NCI-H345 (cell line): ENCODE results near the gene FGR.

Experiments
- DNase-seq: peaks from one replicate; lab custom pipeline; 2025; lab: John Stamatoyannopoulos, UW

Gene FGR

DNA sequence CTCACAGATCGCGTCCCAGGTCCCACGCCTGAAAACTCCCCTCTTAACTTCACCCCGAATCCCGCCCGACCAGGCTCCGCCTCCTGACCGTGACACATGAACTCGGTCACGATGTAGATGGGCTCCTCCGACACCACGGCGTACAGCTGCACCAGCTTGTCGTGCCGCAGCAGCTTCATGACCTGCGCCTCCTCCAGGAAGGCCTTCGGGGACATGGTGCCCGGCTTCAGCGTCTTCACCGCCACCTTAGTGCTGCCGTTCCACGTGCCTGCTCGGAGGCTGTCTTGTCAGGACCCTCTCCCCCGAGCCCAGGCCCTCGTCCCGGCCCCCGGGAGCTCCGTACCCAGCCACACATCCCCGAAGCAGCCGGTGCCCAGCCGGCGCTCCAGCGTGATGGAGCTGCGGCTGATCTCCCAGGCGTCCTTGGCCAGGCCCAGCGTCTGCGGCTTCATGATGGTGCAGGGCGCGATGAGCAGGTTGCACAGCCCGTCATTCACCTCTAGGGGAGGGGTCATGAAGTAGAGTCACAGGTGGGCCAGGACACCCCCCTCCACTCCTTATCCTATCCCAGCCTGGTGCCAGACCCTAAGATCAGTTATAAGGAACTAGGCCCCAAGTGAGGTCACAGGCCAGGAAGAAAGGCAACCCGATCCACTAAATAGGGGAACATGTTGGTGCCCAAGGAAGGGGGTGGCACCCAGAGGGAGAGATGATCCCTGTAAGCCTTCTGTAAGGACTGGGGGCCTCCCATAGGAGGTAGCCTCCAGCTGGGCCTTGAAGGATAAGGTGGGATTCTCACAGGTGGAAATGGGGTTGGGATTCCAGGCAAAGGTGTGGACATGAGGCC is 19.4 kb downstream of the FGR start:
- no peak for DNase-seq

DNA sequence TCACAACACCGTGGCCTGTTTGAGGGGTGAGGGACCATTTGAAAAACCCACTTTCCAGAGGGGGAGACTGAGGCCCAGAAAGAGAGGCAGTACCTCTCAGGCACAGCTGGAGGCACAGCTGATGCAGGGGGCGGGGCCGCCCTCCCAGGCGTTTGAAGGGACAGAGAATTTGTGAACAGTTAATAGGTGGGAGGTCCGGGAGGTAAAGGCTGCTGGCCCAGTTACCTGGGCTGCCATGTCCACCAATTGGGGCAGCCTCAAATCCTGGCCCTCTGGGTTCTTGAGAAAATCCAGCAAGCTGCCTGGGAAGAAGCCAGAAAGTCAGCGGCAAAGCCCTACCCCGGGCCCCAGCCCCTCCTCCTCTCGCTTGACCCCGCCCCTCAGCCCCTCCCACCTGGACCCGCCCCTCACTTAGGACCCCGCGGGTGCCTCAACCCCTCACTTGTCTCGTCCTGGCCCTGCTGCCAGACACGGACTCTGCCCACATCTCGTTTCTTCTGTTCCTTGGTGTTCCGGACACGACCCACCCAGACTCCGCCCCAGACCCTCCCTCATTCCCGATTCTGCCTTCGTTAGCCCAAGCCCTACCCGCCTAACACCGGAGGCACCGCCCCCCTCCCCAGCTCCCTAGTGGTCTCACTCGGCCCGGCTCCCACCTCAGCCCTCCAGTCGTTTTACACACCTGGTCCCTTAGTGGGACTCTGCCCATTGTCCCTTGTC is 20.2 kb downstream of the FGR start:
- DNase-seq, result no peak

DNA sequence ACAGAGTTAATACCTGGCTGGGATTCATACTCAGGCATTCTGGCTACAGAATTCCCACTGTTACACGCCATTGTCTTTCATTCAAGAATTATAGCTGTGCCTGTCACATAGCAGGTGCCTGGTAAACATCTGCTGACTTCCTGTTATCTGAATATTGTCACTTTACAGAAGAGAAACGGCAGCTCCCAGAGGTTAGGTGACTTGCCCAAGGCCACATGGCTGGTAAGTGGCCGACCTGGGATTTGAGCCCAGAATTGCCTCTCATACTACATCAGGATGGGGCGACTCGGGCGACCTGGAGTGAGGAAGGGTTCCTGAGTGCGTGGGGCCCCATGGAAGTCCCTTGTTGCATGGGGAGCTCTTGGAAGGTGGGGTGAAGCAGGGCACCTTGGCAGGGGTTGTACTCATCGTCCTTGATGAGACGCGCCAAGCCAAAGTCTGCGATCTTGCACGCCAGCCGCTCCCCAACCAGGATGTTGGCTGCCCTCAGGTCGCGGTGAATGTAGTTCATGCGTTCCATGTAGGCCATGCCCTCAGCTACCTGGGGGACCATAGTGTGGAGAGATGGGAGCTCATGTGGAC is 20.9 kb downstream of the FGR start:
- no peak for DNase-seq

DNA sequence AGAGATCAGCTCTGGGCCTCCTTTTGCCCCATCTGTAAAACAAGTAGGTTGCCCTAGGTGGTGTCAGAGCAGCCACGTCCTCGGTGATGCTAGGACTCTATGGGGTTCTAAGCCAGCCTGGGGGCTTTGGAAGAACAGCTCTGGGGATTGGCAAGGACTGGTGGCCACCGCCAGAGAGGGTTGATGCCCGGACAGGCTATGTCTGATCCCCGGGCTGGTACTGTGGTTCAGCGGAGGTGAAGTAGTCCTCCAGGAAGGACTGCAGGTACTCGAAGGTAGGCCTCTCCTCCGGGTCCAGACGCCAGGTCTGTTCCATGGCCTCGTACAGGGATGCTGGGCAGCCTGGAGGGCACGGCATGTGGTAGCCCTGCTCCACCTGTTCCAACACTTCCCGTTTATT is 22.3 kb downstream of the FGR start:
- no peak for DNase-seq

DNA sequence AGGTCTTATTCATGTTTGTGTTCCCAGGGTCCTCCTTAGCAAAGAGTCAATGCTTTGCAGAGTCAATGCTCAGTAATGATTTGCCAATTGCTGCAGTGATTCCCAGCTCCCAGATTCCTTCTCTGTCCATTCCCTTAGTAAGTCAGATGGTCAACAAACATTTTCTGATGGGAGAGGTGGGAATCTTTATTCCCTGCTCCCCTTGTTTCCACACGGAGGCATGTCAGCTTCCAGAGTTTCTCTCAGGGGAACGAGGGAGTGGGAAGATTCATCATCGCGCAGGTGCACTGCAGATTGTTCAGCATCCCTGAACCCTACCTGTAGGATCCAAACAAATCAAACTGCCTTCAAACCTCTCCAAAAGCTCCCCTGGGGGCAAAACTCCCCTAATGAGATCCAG is 23.5 kb downstream of the FGR start:
- DNase-seq, result no peak

DNA sequence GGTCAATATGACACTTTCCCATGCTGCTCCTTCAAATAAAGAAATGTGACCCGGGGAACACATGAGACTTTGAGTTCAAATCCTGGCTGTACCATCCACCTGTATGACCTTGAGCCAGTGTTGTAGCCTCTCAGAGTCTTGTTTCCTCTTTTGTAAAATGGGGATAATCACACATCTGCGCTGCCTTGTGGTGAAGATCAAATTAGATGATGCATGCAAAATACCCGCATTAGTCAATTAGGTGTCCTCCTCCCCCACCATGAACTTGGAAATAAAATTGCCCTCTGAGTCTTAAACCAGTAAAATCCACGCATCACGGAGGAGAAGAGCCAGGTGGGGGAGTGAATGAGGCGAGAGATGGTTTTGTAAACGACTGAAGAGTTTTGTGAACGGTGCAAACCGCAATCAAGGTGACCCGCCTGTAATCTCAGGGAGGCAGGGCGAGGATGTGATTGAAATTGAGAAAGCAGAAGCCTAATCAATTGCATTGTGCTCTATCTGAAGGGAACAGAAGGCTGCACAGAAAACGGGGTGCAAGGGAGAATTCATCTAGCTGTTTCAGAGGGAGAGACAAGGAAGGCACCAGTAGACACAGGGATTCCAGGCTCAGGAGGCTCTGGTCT is 25.3 kb downstream of the FGR start:
- DNase-seq, result no peak

DNA sequence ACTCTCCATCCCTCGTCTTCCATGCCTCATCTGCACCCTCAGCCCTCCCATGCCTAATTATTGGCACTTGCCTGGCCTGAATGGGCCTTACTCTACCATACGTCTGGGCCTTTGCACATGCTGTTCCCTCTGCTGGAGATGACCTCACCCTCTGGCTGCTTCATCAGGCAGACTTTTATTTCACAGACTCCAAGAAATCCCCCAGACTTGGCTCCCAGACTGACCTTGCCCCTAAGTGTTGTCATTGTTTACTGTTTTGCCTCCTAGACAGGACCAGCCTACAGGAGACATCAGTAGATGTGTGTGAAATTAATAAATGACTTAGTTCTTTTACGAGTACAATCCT is 25.8 kb downstream of the FGR start:
- no peak for DNase-seq

DNA sequence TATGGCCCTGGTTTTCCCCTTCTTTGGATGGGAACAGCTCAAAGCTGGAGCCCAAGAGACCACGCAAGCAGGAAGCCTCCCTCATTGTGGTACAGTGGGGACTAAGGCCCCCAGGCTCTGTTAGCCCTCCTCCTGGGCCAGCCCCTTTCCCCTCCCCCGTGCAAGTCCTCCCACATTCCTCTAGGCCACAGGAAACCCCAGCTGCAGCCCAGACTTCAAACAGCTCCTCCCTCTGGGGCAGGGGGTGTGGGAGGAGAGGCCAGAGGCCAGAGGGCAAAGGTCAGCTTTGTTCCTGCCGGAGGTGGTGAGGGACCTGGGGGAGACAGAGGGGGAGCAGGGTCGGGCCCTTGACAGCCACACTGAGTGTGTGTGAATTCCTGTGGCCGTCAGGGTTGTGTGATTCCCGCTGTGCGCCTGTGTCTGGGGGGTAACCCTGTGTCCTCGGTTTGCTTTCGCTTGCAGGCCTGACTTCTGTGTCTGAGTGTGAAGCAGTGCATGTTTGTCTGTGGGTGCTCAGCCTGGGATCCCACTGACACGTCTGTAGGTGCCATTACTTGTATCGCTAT is 27.7 kb downstream of the FGR start:
- DNase-seq, result no peak

DNA sequence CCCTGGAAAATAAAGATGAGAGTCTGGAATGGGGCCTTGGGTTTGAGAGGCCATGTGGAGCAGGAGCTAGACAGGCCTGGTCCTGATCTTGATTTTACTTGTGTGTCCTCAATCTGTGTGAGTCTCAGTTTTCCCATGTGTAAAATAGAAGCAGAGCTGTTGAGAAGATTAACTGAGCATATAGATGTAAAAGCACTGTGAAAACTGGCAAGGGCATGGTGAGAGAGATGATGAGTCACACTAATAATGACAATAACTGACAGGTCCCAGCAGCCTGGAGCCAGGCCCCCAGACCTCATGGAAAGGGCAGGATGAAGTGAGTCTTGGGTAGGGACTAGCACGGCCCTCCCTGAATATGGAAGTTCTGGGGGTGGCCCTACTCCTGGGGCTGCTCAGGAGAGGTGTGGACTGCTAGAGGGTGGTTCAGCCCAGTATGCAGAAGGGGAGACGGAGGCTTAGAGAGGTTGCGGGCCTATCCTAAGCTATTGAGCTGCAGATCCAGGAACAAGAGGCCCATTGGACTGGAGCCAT is 28.2 kb downstream of the FGR start:
- DNase-seq, result no peak

DNA sequence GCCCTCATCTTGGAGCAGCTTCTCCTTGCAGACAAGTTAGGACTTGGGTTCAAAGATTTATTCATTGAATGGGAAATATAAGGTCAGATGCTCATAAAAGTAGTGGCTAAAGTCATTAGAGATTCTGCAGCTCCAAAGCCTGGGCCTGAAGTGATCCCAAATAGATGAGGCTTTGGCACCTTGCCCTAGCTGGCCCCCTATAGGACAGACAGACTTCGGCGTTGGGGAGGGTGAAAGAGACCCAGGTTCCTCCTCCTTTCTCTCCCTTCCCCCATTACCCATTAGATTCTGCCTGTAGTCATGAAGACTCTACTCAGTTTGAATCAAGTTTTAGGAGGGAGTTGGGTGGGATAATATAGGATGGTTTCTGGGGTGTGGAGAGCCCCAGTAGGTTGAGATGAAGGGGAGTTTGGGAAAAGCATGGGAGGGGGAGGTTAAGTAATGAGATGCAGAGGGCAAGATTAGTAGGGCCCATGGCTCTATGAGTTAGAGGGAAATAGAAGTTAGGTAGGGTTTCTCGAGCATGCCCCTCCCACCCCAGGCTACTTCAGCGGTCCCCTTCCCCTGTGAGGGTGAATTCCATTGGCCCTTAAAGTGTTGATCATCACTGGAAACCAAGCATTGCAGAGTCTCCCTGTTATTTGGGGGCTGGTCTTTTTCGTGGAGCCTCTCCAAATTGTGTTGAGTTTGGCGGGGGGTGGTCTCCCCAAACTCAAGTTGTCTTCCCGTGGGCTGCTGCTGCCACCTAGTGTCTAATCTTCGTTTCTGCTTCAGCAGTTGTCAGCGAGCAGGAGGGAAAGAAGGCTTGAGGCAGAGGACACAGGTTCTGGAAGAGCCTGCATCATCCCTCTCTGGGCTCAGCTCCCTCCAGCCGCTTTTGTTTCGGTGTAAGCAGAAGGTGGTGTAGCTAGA is 28.9 kb downstream of the FGR start:
- peak; percentile 59 for DNase-seq

DNA sequence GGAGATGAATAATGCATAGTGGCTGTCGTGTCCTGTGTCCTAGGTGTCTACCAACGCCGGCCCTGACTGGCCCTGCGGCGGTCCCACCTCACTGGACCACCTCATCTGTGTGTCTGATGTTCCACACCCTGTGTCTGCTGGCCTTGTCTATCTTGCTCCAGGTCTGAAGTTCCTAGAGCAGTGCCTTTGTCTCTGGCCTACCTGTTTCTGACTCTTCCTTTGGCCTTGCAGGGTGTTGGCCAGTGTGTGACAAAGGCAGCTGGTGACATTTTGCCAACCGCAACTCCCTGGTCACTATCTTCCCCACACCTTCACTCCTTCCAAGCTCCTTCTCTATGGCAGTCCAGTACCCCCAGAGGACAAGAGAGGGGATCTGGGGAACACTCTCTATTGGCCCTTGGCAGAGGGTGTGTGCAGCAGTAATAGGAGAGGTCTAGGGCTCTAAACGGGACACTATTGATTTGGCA is 29.7 kb downstream of the FGR start:
- no peak for DNase-seq

DNA sequence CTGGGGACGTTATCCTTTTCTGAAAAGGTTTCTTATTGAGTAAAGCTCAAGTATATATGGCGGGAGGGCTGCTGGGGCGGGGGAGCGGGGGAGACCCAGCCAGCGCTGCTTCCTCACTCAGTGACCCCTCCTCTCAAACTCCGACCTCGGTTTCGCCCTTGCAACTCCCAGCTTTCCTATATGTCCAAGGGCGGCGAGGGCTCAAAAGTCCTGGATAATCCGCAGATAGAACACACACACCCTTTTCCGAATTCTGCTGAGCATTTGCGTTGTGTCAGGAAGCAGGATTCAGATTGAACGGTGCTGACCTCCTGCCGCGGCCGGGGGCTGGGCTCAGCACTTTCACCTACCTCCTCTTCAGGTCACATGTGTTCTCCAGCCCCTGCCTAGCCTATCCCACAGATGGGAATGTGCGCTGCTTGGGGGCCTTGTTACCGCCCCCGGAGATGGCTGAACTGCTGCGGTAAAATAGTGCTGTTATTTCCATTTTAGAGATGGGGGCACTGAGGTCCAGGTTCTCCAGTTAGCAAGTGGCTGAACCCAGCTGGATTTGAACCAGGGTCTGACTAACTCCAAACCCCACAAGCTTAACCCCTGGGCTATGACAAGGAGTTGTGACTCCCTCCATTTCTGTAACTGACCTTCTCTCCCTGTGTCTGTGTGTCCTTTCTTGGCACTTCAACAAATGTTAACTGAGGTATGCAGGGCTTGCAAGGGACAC is 30.2 kb downstream of the FGR start:
- DNase-seq, result no peak

DNA sequence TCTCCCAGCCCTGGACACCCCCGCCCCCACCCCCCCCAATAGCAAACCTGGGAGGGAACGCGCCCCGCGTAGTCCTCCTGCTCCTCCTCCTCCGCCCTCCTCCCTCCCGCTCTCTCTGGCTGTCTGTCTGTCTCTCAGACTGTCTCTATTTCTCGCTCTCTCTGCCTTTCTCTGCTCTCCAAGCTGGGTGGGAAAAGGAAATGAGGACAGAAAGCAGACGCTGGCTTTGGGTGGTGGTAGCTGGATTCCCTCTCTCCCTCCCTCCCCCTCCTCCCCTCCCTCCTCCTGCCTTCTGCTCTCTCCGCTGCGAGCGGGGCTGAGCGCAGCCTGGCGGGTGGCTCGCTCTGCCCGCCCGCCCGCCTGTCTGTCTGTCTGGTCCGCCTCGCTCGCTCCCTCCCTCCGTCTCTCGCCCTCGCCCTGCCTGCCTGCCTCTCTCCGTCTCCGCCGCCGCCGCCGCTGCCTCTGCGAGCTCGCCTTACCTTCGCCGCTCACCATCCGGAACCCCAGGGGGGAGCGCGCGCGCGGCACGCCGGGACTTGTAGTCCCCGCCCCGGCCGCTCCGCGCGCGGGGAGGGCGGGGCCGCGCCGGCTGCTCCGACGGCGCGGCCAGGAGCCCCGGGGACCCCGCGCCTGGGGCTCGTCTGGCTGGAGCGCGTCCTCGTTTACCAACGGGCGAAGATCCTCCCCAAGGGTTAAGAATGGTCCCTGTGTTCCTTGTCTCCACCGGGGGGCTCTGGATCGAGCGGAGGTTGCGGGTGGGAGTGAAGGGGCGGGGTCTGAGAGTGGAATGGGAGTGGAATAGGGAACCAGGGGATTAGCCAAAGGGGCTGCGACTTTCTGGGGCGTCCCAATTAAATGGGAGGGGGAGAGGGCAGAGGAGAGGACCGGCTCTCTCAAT is 31.1 kb downstream of the FGR start, which contains the start of gene AHDC1:
Gene AHDC1, minus strand, starts transcription at position 464 of the 898 bp plus-strand sequence. CDS start 52,029 bp downstream, outside the sequence.
- DNase-seq, result peak; percentile 93

DNA sequence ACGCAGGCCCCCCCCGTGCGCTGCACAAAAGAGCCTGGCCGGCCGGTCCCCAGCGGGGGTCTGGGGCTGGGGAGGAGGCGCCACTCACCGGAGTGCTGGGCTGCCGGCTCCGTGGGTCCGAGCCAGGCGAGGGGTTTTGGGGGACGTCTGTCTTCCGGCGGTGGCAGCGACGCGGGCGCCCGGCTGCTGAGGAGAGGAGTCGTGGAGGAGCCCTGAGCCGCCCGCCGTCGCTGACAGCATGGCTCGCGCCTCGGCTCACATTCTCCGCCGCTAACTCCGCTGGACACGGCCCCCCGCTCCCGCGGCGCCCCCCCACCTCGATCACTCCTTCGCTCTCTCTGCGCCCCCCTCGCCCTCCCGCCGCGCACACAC is 31.7 kb downstream of the FGR start:
- no peak for DNase-seq

DNA sequence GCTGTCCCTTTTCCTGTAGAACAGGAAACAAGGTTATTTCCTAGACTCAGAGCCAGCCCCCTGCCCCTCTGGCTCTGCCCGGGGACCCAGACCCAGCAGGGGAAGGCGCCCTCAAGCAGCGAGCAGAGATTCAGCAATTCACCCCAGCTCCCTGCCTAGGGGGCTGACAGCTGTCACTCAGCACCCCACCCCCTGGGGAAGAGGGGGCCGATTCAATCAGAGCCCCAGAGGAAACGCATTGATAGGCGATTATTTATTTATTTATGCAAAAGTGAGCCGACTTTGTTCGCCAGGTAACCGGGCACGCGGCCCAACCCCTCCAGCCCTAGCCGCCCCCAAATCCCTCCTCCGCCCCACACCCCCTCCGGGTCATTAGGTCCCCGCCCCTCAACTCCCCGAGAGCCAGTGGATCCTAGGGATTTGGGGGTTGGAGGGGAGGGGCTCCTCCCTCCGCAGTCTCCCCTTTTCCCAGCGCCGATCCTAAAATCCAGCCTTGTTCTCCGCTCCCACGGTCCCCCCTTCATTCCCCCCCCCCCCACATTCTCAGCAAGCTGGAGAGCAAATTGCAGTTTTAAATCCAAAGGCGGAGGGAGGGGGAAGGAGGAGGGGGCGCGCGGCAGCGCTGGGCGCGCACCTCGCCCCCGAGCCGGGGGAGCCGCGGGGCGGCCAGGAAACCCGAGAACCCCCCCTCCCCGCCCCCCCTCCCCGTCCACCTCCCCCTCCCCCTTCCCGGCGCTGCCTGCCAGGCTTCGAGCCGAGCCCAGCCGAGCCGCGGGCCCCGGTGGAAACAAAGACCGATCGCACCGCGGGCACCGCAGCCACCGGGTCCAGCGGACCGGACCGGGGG is 32.3 kb downstream of the FGR start:
- DNase-seq, result peak; percentile 47

DNA sequence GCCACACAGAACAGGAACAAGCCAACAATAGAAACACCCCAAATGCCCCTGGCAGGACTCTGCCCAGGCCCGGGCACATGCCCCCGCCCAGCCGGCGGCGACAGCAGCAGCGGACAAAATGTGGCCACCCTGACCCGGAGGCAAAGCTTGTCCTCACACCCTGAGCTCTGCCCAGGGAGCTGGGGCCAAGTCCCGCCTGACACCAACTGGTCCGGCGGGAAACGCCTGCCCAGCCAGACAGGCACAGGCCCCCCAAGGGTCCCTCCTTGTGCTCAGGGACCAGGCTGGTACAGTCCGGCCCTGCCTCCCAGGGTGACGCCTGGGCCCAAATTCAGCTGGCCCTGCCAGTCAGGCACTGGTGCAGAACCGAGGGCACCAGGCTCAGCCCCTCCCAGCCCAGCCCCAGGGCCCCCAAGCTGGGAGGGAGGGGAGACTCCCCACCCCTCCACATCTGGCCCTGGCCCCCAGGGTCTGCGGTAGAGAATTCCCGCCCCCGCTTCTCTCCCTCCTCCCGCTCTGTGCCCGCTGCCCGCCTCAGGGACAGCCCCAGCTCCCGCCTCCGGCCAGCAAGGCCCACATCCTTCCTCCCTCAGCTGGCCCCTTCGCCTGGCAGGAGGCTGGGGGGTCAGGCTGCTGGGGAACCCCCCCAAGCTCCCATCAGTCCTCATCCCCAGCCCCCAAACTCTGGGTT is 33.1 kb downstream of the FGR start:
- DNase-seq, result no peak

DNA sequence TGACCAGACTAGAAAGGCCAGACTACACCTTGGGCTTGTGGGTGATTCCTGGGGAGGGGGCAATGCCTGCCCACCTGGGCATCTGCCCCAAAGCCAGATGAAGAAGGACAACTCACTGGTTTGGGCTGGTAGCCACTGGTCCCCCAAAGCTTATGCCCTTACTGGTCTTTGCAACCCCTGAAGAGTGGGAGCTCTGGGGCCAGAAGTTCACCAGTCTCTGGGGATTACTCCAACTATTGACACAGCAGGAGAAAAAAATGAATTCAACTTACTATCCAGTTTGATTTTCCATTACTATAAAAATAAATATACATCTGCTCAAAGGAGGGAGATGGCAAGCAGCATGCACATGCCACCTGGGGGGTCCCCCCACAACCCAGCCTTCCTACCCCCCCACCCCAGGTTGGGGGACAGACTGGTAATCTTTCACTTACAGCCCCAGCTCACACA is 33.6 kb downstream of the FGR start:
- DNase-seq, result no peak
